ENCODE results near the gene RABAC1.

The RABAC1 gene

GRCh38 chr19:41930926-41931592 is 28.1 kb downstream of the RABAC1 start:
- TF ChIP-seq GATA2 (IDR thresholded peaks at IDR 0.05; ENCODE audit: low read depth, low read length) (no peak), GATA3 (IDR thresholded peaks at IDR 0.05; ENCODE audit: low read depth, low read length) (no peak)

- TF ChIP-seq GATA2 (IDR thresholded peaks at IDR 0.05; ENCODE audit: low read depth, low read length) = no peak
- TF ChIP-seq GATA3 (IDR thresholded peaks at IDR 0.05; ENCODE audit: low read depth, low read length) = no peak
These were observed 28.8 kb downstream of the RABAC1 start for GRCh38 chr19:41930322-41930722.

GRCh38 chr19:41929536-41930071 is 29.5 kb downstream of the RABAC1 start:
- TF ChIP-seq GATA3 (IDR thresholded peaks at IDR 0.05; ENCODE audit: low read depth, low read length) (no peak), GATA2 (IDR thresholded peaks at IDR 0.05; ENCODE audit: low read depth, low read length) (no peak)

GRCh38 chr19:41928754-41929535 is 30.2 kb downstream of the RABAC1 start:
- TF ChIP-seq GATA3 (IDR thresholded peaks at IDR 0.05; ENCODE audit: low read depth, low read length) = no peak
- TF ChIP-seq GATA2 (IDR thresholded peaks at IDR 0.05; ENCODE audit: low read depth, low read length) = no peak

GRCh38 chr19:41928221-41928683 is 30.9 kb downstream of the RABAC1 start, which contains the start of gene ERFL:
Gene ERFL, minus strand, starts transcription at chr19:41928449. Its CDS starts 15,530 bp downstream, at chr19:41912919.
- no peak for TF ChIP-seq GATA2 (IDR thresholded peaks at IDR 0.05; ENCODE audit: low read depth, low read length)

GRCh38 chr19:41927497-41928192 is 31.5 kb downstream of the RABAC1 start:
- no peak for TF ChIP-seq GATA3 (IDR thresholded peaks at IDR 0.05; ENCODE audit: low read depth, low read length)
- TF ChIP-seq GATA2 (IDR thresholded peaks at IDR 0.05; ENCODE audit: low read depth, low read length) = no peak

GRCh38 chr19:41926763-41927496 is 32.2 kb downstream of the RABAC1 start:
- no peak; the same call in 1 of the 2 replicates for TF ChIP-seq GATA2 (IDR thresholded peaks at IDR 0.05; ENCODE audit: low read depth, low read length)
- TF ChIP-seq GATA3 (IDR thresholded peaks at IDR 0.05; ENCODE audit: low read depth, low read length) = no peak

- TF ChIP-seq GATA3 (IDR thresholded peaks at IDR 0.05; ENCODE audit: low read depth, low read length) (no peak), GATA2 (IDR thresholded peaks at IDR 0.05; ENCODE audit: low read depth, low read length) (no peak)
These were observed 32.9 kb downstream of the RABAC1 start for GRCh38 chr19:41926028-41926762.

GRCh38 chr19:41925208-41926003 is 33.7 kb downstream of the RABAC1 start:
- TF ChIP-seq GATA3 (IDR thresholded peaks at IDR 0.05; ENCODE audit: low read depth, low read length) = no peak
- no peak for TF ChIP-seq GATA2 (IDR thresholded peaks at IDR 0.05; ENCODE audit: low read depth, low read length)

- no peak for TF ChIP-seq GATA3 (IDR thresholded peaks at IDR 0.05; ENCODE audit: low read depth, low read length)
- TF ChIP-seq GATA2 (IDR thresholded peaks at IDR 0.05; ENCODE audit: low read depth, low read length) = no peak
These were observed 34.7 kb downstream of the RABAC1 start for GRCh38 chr19:41924151-41925145.

Measured in SH-SY5Y (cell line).